Calu3 (cell line): ENCODE data around the gene KIF16B. TPM values are rescaled to one million over a fixed set of nuclear protein-coding genes. Genes with fewer than 3 reads are reported as not detected.

ENCODE experiments used
- BruUV-seq: library from RNA; stranded (reverse); fragments of 400-500 nt; replicated peaks from 2 replicates; lab custom pipeline; 2021; lab: Mats Ljungman, UMichigan
- CTCF ChIA-PET: fragments of 300-600 bp; sonication (Branson Sonifier 250); formaldehyde crosslinking; loops from one replicate; lab custom pipeline; 2022; ENCODE audit warnings: antibody characterized with exemption; lab: Charles Lee
- DNase-seq: peaks from one replicate; pipeline ENCODE4 v3.0.0; 2022
- H3K27ac Mint-ChIP-seq: one replicate; pipeline ENCODE4 v1.8.0; 2022; ENCODE audit warnings: mixed read lengths; ENCODE audit not compliant: unreplicated experiment
- H3K27me3 Mint-ChIP-seq: one replicate; pipeline ENCODE4 v1.8.0; 2022; ENCODE audit warnings: mixed read lengths; ENCODE audit not compliant: unreplicated experiment
- H3K36me3 Mint-ChIP-seq: one replicate; pipeline ENCODE4 v1.8.0; 2022; ENCODE audit warnings: mild to moderate bottlenecking, moderate library complexity, mixed read lengths; ENCODE audit not compliant: insufficient read depth, unreplicated experiment
- H3K4me1 Mint-ChIP-seq: one replicate; pipeline ENCODE4 v1.8.0; 2022; ENCODE audit warnings: mild to moderate bottlenecking, low read depth, mixed read lengths; ENCODE audit not compliant: unreplicated experiment
- H3K4me3 Mint-ChIP-seq: one replicate; pipeline ENCODE4 v1.8.0; 2022; ENCODE audit warnings: mild to moderate bottlenecking, low read depth, moderate library complexity, mixed read lengths; ENCODE audit not compliant: unreplicated experiment
- H3K9me3 Mint-ChIP-seq: one replicate; pipeline ENCODE4 v1.8.0; 2022; ENCODE audit warnings: low read depth, mixed read lengths; ENCODE audit not compliant: unreplicated experiment
- CTCF ChIP-seq: fragments of 200-600 bp; IDR thresholded peaks from one replicate; pipeline ENCODE4 v1.8.0; 2022; ENCODE audit warnings: antibody characterized with exemption; ENCODE audit not compliant: unreplicated experiment
- intact Hi-C: fragments of 100-400 bp; cut with micrococcal nuclease; formaldehyde crosslinking; loops from one replicate; pipeline ENCODE4 v1.10.0; 2022; ENCODE audit not compliant: unreplicated experiment
- total RNA-seq: library from RNA; stranded (reverse); gene quantifications from 2 replicates; pipeline ENCODE4 v1.2.3, GENCODE V29; 2022

The KIF16B gene
- total RNA-seq, 1 experiment from 2014 or later = 4.3 TPM

DNA sequence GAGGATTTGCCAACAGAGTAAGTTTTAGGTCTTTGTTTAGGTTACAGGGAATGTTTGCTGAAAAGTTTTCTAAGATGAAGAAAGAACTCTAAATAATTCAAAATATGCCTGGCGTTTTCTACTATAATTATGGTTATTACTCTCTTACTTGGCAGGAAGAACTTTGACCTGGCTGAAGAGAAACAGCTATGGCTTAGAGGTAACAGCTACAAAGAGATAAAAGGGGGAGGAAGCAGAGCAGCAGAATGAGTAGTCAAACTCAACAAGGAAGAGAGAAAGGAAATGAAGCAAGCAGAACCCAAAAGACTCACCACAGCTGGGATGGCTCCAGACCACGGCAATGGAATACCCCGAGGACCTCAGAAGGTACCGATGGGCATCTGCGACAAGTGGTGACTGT lies 95.6 kb downstream of the KIF16B start:
- no peaks in the 10 kb centered on the region for H3K36me3 Mint-ChIP-seq
- no peaks in the 10 kb centered on the region for H3K27me3 Mint-ChIP-seq
- H3K9me3 Mint-ChIP-seq = no peaks in the 10 kb centered on the region
- no peak for TF ChIP-seq CTCF
- peaks cover 10% of the 10 kb centered on the region for H3K4me1 Mint-ChIP-seq
- H3K4me3 Mint-ChIP-seq = no peak overlapping the region
- intact Hi-C loops = loop anchor here (10.0 kb wide), 1 partner anchor 983 kb away; no protein-coding TSS in a partner anchor
- no TSS peak for BruUV-seq
- no peak overlapping the region for H3K27ac Mint-ChIP-seq
- CTCF ChIA-PET = no interaction called here
- no peak for DNase-seq

- BruUV-seq = no TSS peak
- CTCF ChIA-PET = no interaction called here
- intact Hi-C loops = loop anchor here (10.0 kb wide), 1 partner anchor 981 kb away; no protein-coding TSS in a partner anchor
- no peak for TF ChIP-seq CTCF
- Mint-ChIP-seq H3K27ac (no peak overlapping the region), H3K27me3 (no peaks in the 10 kb centered on the region), H3K4me1 (peaks cover 14% of the 10 kb centered on the region), H3K4me3 (no peak overlapping the region), H3K36me3 (no peaks in the 10 kb centered on the region), H3K9me3 (no peaks in the 10 kb centered on the region)
- no peak for DNase-seq
Observed at GRCh38 chr20:16476032-16476431, 97.2 kb downstream of the KIF16B start.

DNA sequence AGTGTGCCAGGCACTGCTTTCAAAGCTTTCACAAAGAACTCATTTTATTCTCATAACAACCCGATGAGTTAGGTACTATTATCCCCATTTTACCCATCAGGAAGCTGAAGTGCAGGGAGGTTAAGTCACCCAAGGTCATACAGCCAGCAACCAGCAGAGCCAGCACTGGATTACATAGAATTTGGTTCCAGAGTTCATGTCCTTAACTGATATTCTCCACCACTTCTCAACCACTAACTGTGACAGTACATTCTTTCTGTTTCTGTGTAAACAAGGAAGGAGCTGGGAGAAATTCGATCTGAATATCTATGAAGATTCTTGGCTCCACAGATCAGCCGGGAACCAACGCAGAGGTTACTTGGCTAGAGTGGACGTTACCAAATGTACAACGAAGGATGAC lies 98.0 kb downstream of the KIF16B start:
- Mint-ChIP-seq H3K9me3 (no peaks in the 10 kb centered on the region), H3K4me1 (peaks cover 14% of the 10 kb centered on the region), H3K27me3 (no peaks in the 10 kb centered on the region), H3K27ac (no peak overlapping the region), H3K36me3 (no peaks in the 10 kb centered on the region), H3K4me3 (no peak overlapping the region)
- CTCF ChIA-PET = interaction anchor here (0.6 kb wide), 1 partner anchor 140 kb away, joined by 3 read pairs; no protein-coding TSS in a partner anchor
- intact Hi-C loops = loop anchor here (10.0 kb wide), 1 partner anchor 980 kb away; no protein-coding TSS in a partner anchor
- DNase-seq = no peak
- TF ChIP-seq CTCF = no peak
- no TSS peak for BruUV-seq

DNA sequence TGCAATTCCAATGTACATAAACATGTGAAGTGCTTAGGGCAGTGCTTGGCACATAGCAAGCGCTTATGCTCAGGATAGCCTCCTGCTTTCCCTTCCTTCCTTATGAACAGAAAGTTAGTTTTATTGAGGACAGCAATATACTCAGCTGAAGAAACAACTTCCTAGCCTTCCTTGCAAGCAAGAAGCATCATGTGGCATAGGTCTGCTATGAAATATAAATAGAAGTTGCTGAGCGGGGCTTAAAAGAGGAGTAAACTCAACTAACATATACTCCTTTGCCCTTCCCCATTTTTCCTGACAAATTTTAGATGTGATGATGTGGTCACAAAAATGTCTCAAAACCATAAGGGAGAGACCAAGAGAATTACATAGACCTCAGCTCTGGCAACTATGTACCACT lies 98.9 kb downstream of the KIF16B start:
- no peak for TF ChIP-seq CTCF
- CTCF ChIA-PET = no interaction called here
- H3K4me3 Mint-ChIP-seq = no peak overlapping the region
- H3K27me3 Mint-ChIP-seq = no peaks in the 10 kb centered on the region
- no peak for DNase-seq
- H3K36me3 Mint-ChIP-seq = no peaks in the 10 kb centered on the region
- intact Hi-C loops = loop anchor here (10.0 kb wide), 1 partner anchor 980 kb away; no protein-coding TSS in a partner anchor
- BruUV-seq = no TSS peak
- H3K4me1 Mint-ChIP-seq = peaks cover 14% of the 10 kb centered on the region
- no peaks in the 10 kb centered on the region for H3K9me3 Mint-ChIP-seq
- no peak overlapping the region for H3K27ac Mint-ChIP-seq
